LNCaP clone FGC (cell line): ENCODE measurements around the gene AKAP7.
A peak's percentile ranks its signal among the peaks of the same experiment; 100 is the strongest.
"Not testable (repeated sequence)": the region's sequence is repeated elsewhere in the genome, so short reads cannot be mapped to it uniquely, and the experiment has no call there.

Experiments used
- DNase-seq: peaks from one replicate; pipeline ENCODE4 v3.0.0-alpha.2; 2011; ENCODE audit warnings: low read depth
- H3K4me3 ChIP-seq: 2 replicates; pipeline ENCODE4 v1.5.1; 2011; ENCODE audit warnings: mild to moderate bottlenecking, low read depth, low read length, control low read depth
- CTCF ChIP-seq: IDR thresholded peaks from 2 replicates; pipeline ENCODE4 v1.5.1; 2012; ENCODE audit warnings: mild to moderate bottlenecking; ENCODE audit not compliant: control insufficient read depth, insufficient read depth; ENCODE audit errors: extremely low read depth

Gene AKAP7

GRCh38 chr6:131135244-131136020, at the start of gene AKAP7:
Gene AKAP7 (plus strand): TSS chr6:131135467. CDS start chr6:131135764, 297 bp downstream.
- TF ChIP-seq CTCF, result no peak
- peak within 1 kb of the TSS; percentile 70 for H3K4me3 ChIP-seq
- DNase-seq, result no peak

- not testable (repeated sequence) for DNase-seq, H3K4me3 ChIP-seq
These were observed 44.9 kb upstream of the AKAP7 start for GRCh38 chr6:131090339-131090738.

GRCh38 chr6:131091944-131092343, 43.3 kb upstream of the AKAP7 start:
- DNase-seq, H3K4me3 ChIP-seq: not testable (repeated sequence)

- DNase-seq, result no peak
- no peak overlapping the region for H3K4me3 ChIP-seq
- TF ChIP-seq CTCF, result no peak
These were observed 41.9 kb upstream of the AKAP7 start for GRCh38 chr6:131093334-131093733.

GRCh38 chr6:131096786-131097185, 38.5 kb upstream of the AKAP7 start:
- H3K4me3 ChIP-seq, result no peak overlapping the region
- no peak for TF ChIP-seq CTCF
- no peak for DNase-seq

GRCh38 chr6:131101911-131102680, 33.2 kb upstream of the AKAP7 start:
- TF ChIP-seq CTCF, result no peak
- no peak overlapping the region for H3K4me3 ChIP-seq
- DNase-seq, result no peak

- no peak overlapping the region for H3K4me3 ChIP-seq
- DNase-seq, result no peak
- TF ChIP-seq CTCF, result no peak
These were observed 32.0 kb upstream of the AKAP7 start for GRCh38 chr6:131103296-131103695.

- TF ChIP-seq CTCF, result no peak
- DNase-seq, result no peak
- H3K4me3 ChIP-seq, result no peak overlapping the region
These were observed 31.4 kb upstream of the AKAP7 start for GRCh38 chr6:131103901-131104300.
